GM21390 (cell line): Measurements from ENCODE around the gene ATP6V1F.

Experiments
- ATAC-seq: cut with Tn5 transposase; IDR thresholded peaks from one replicate; pipeline ENCODE4 v1.9.1; 2021; ENCODE audit not compliant: unreplicated experiment

ATP6V1F gene

GRCh38 chr7:128881458-128882125 is 18.9 kb downstream of the ATP6V1F start:
- no peak for ATAC-seq

- ATAC-seq, result no peak
Measured at GRCh38 chr7:128882134-128882533, 19.5 kb downstream of the ATP6V1F start.

GRCh38 chr7:128883622-128884448 is 21.2 kb downstream of the ATP6V1F start:
- ATAC-seq, result peak; percentile 82

GRCh38 chr7:128884561-128885369 is 22.1 kb downstream of the ATP6V1F start:
- ATAC-seq, result no peak

DNA sequence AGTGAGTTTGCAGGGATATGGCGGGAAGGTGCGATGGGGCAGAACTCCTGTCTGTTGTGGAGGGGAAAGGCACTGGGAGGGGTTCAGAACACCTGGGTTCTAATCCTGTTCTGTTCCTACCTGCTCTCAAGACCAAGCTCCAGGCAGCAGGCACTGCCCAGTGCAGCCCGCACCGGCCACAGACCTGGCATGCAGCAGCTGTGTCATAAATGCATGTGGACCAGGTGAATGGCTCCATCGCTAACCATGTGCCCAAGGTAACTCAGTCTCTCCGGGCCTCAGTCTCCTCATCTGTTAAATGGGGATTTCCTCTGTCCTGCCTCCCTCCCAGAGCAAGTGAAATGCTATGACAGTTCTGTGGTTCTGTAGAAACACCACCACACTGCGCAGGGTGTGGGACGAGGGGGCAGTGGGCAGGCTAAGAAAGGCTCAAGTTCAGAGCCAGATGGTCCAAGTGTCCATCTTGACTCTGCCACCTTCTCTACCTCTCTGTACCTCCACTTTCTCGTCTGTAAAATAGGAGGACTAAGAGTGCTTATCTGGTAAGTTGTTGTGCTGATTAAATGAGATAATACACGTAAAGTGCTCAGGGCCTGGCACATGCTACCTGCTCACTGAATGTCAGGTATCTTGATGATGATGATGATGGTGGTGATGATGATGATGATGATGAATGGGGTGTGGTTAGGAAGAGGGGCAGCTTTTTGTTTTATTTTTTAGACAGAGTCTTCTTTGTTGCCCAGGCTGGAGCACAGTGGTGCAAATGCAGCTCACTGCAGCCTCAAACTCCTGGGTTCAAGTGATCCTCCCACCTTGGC is 22.9 kb downstream of the ATP6V1F start:
- ATAC-seq, result no peak

GRCh38 chr7:128886391-128887168 is 23.9 kb downstream of the ATP6V1F start:
- ATAC-seq, result no peak

DNA sequence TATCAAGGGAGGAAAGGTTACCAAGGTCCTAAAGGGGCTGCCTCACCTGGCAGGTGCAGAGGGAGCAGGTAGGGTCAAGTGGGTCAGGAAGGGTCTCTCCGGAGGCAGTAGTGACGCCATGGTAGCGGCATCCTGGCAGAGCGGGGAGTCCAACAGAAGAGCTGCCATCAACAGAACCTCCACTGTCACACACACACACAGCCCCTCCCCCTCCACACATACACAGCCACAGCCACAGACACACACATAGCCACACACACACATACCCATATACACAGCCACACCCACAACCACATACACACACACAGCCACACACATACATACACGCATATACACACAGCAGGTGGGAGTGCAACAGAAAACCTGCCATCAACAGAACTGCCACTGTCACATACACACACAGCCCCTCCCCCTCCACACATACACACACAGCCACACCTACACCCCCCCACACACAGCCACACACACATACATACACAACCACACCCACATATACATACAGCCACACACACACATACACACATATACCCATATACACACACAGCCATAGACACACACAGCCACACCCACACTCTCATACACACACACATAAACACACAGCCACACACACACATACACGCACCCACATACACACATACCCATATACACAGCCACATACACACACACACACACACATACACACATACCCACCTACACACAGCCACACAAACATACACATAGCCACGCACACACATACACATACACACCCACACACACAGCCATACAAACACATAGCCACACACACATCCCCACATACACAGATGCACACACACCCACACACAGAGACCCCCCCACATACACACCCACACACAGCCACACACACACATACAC is 24.7 kb downstream of the ATP6V1F start:
- no peak for ATAC-seq

GRCh38 chr7:128888039-128888755 is 25.5 kb downstream of the ATP6V1F start:
- no peak for ATAC-seq

DNA sequence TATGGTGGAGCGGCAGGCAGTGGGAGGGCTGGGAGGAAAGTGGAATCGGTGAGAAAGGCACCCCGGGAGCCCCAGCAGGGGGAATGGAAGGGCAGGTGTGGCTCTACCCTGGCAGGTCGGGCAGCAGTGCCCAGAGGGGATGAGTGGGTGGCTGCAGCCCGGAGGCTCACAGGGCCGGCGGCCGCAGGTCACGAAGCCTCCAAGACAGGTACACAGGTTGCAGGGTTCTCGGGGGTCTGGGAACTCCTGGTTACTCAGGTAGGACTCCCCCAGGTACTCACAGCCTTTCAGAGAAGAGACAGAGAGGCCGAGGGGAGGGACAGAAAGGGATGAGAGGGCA is 26.1 kb downstream of the ATP6V1F start:
- no peak for ATAC-seq

DNA sequence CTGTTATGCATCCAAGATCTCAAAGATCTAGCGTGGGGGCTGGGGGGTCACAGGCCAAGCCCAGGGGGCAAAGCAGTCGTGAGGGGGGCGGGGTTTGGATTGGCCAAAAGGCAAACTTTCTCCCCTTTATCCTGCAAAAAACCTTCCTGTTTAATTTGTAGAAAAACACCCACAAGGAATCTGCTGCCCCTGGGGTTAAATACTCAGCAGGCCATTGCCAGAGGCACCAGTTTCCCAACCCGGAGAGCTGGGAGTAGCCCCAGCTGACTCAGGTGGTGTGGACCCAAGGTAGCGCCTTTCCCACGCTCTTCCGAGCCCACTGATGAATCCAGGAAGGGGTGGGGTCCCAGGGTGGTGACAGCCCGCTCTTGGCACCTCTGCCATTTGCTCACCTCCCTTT is 26.5 kb downstream of the ATP6V1F start:
- ATAC-seq, result no peak

DNA sequence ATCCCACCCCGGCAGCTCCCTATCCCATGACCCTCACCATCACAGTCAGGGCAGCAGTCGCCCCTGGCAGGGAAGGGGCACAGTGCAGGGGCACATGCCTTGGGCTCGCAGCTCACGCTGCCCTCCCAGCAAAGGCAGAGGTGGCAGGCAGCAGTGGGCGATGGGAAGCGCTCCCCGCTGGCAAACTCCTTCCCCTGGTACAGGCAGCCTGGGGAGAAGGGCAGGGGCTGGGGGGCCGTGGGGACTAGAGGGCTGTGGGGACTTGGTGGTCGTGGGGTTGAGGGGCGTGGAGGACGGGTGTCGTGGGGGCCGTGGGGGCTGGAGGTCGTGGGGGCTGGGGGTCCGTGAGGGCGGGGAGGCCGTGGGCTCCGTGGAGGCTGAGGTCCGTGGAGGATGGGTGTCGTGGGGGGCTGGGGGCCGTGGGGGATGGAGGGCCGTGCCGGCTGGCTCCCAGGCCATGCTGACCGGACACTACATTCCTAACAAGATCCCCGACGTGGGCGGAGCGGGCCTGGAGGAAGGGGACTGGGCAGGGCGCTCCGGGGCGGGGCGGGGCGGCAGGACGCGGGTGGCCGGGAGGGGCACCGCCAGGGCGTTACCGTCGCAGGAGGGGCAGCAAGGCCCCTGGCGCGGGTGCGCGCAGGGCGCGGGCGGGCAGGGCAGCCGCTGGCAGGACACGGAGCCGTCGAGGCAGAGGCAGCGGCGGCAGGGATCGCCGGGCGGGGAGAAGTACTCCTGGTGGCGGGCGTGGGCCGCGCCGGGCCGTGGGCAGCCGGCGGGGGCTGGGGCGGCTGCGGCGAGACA is 27.9 kb downstream of the ATP6V1F start:
- no peak for ATAC-seq

GRCh38 chr7:128891110-128891941 is 28.7 kb downstream of the ATP6V1F start:
- no peak for ATAC-seq

GRCh38 chr7:128891942-128892269 is 29.2 kb downstream of the ATP6V1F start:
- no peak for ATAC-seq

GRCh38 chr7:128892521-128893250 is 30.0 kb downstream of the ATP6V1F start:
- no peak for ATAC-seq

DNA sequence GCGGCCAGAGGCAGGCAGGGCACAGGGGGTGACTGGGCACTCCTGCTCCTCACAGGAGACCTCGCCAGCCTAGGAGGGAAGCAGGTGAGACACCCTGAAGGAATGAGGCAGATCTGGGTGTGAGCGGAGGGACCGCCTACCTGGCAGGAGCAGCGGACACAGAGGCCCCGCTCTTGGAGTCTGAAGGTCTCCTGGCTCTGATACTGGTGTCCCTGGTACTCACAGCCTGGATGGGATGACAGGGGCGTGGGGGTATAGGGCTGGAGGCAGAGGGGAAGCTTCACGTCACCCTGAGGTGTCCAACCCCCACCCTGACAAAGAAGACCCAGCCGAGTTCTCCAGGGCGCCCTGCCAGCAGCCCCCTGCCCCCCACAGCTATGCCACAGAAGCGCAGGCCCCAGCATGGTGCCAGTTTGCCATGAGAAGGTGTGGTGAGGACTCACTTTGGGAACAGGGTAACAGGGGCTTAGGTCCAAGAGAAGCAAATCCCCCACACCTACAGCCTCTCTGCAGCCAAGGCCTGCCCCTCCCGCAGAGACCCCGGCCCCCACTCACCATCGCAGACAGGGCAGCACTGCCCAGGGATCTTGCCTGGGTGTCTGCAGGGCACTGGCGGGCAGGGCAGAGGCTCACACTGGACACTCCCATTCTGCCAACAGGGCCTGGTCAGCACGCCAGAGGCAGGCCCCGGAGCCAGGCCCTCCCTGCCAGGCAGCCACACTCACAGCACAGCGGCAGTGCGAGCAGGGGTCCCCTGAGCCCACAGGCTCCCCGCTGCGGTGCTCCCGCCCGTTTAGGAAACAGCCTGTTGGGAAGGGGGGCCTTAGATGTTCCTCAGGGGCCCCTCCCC is 30.8 kb downstream of the ATP6V1F start:
- no peak for ATAC-seq

GRCh38 chr7:128894101-128894440 is 31.4 kb downstream of the ATP6V1F start:
- no peak for ATAC-seq
